IMR-90 (cell line): Measurements from ENCODE around the gene PDE11A. TPM values are rescaled to one million over a fixed set of nuclear protein-coding genes. Genes with fewer than 3 reads are reported as not detected.

ENCODE experiments used
- ATAC-seq: fragments of 200-7000 bp; cut with Tn5 transposase; 2 replicates; pipeline ENCODE4 v1.9.1; 2020; ENCODE audit warnings: low read depth, mild to moderate bottlenecking, moderate library complexity
- BruUV-seq: library from RNA; stranded (reverse); fragments of 400-500 nt; replicated peaks from 2 replicates; lab custom pipeline; 2021; lab: Mats Ljungman, UMichigan
- CTCF ChIA-PET: fragments of 300-600 bp; formaldehyde crosslinking; extraction: SDS; loops from one replicate; lab custom pipeline; 2021; ENCODE audit warnings: antibody characterized with exemption; lab: Yijun Ruan, JAX
- POLR2A ChIA-PET: fragments of 300-600 bp; sonication (Branson Sonifier 250); formaldehyde crosslinking; loops from one replicate; lab custom pipeline; 2022; ENCODE audit warnings: antibody characterized with exemption; ENCODE audit not compliant: unreplicated experiment; lab: Charles Lee
- DNase-seq: peaks from one replicate; pipeline ENCODE4 v3.0.0; 2013
- H2AFZ ChIP-seq: replicated peaks from 2 replicates; pipeline ENCODE3; 2013; ENCODE audit warnings: low read length, mild to moderate bottlenecking; ENCODE audit not compliant: poor library complexity
- H2AK5ac ChIP-seq: 2 replicates; pipeline ENCODE4 v1.6.1; 2013; ENCODE audit warnings: low read depth, low read length, inconsistent platforms
- H2AK9ac ChIP-seq: replicated peaks from 2 replicates; pipeline ENCODE3; 2013; ENCODE audit warnings: mild to moderate bottlenecking, low read depth, low read length, moderate library complexity; ENCODE audit not compliant: poor library complexity
- H2BK120ac ChIP-seq: 2 replicates; pipeline ENCODE4 v1.6.1; 2013; ENCODE audit warnings: low read depth, low read length, inconsistent platforms
- H2BK15ac ChIP-seq: 3 replicates; pipeline ENCODE4 v1.6.1; 2013; ENCODE audit warnings: low read depth, low read length, inconsistent platforms
- H2BK20ac ChIP-seq: 2 replicates; pipeline ENCODE4 v1.6.1; 2013; ENCODE audit warnings: low read depth, mild to moderate bottlenecking, inconsistent platforms, low read length, moderate library complexity
- H2BK5ac ChIP-seq: 2 replicates; pipeline ENCODE4 v1.6.1; 2013; ENCODE audit warnings: mild to moderate bottlenecking, low read depth, low read length, inconsistent platforms; ENCODE audit not compliant: poor library complexity, severe bottlenecking
- H3K14ac ChIP-seq: replicated peaks from 2 replicates; pipeline ENCODE4 v1.6.1; 2013; ENCODE audit warnings: low read depth, low read length, inconsistent platforms
- H3K18ac ChIP-seq: 2 replicates; pipeline ENCODE4 v1.6.1; 2013; ENCODE audit warnings: low read depth, low read length, control low read depth
- H3K23ac ChIP-seq: 2 replicates; pipeline ENCODE4 v1.6.1; 2013; ENCODE audit warnings: low read depth, low read length, inconsistent platforms
- H3K27ac ChIP-seq: 2 replicates; pipeline ENCODE4 v1.5.1; 2013; ENCODE audit warnings: mild to moderate bottlenecking, control low read depth, low read length; ENCODE audit not compliant: insufficient read depth
- H3K27me3 ChIP-seq: 2 replicates; pipeline ENCODE4 v1.6.1; 2013; ENCODE audit warnings: low read length; ENCODE audit not compliant: control insufficient read depth, insufficient read depth
- H3K36me3 ChIP-seq: 2 replicates; pipeline ENCODE4 v1.6.1; 2013; ENCODE audit warnings: low read length, mixed read lengths; ENCODE audit not compliant: control insufficient read depth, insufficient read depth
- H3K4ac ChIP-seq: 2 replicates; pipeline ENCODE4 v1.6.1; 2013; ENCODE audit warnings: low read depth, low read length, inconsistent platforms
- H3K4me1 ChIP-seq: 2 replicates; pipeline ENCODE4 v1.6.1; 2013; ENCODE audit warnings: low read length, mixed read lengths; ENCODE audit not compliant: control insufficient read depth, insufficient read depth
- H3K4me2 ChIP-seq: 2 replicates; pipeline ENCODE4 v1.6.1; 2013; ENCODE audit warnings: low read depth, mild to moderate bottlenecking, control low read depth, low read length, moderate library complexity
- H3K4me3 ChIP-seq: 2 replicates; pipeline ENCODE4 v1.5.1; 2013; ENCODE audit warnings: low read depth, mild to moderate bottlenecking, control low read depth, low read length, moderate library complexity; ENCODE audit not compliant: insufficient read depth
- H3K56ac ChIP-seq: 2 replicates; pipeline ENCODE4 v1.6.1; 2013; ENCODE audit warnings: low read length, inconsistent platforms; ENCODE audit not compliant: insufficient read depth; ENCODE audit errors: extremely low read depth
- H3K79me1 ChIP-seq, 2 experiments: 2 replicates each; pipeline ENCODE4 v1.6.1; 2013; ENCODE audit warnings: low read length in 2 of 2, inconsistent platforms in 1 of 2, low read depth in 1 of 2
- H3K9ac ChIP-seq: 2 replicates; pipeline ENCODE4 v1.6.1; 2013; ENCODE audit warnings: low read depth, low read length, control low read depth
- H3K9me1 ChIP-seq: 2 replicates; pipeline ENCODE4 v1.6.1; 2013; ENCODE audit warnings: low read length, inconsistent platforms; ENCODE audit not compliant: insufficient read depth
- H3K9me3 ChIP-seq: 2 replicates; pipeline ENCODE4 v1.6.1; 2013; ENCODE audit warnings: low read length; ENCODE audit not compliant: control insufficient read depth, insufficient read depth
- H4K20me1 ChIP-seq: 2 replicates; pipeline ENCODE4 v1.6.1; 2013; ENCODE audit warnings: low read length, inconsistent platforms; ENCODE audit not compliant: insufficient read depth
- H4K5ac ChIP-seq: 2 replicates; pipeline ENCODE4 v1.6.1; 2013; ENCODE audit warnings: mild to moderate bottlenecking, low read depth, low read length, control low read depth
- H4K8ac ChIP-seq, 2 experiments: 2 replicates each; pipeline ENCODE4 v1.6.1; 2013; ENCODE audit warnings: low read depth in 2 of 2, low read length in 2 of 2, control low read depth in 1 of 2, inconsistent platforms in 1 of 2
- H4K91ac ChIP-seq: 2 replicates; pipeline ENCODE4 v1.6.1; 2013; ENCODE audit warnings: low read depth, low read length, inconsistent platforms; ENCODE audit not compliant: insufficient read depth
- BHLHE40 ChIP-seq: fragments of 150-350 bp; IDR thresholded peaks from 2 replicates; pipeline ENCODE4 v1.6.1; 2016; ENCODE audit warnings: mild to moderate bottlenecking, low read depth, low read length
- CEBPB ChIP-seq: IDR thresholded peaks from 2 replicates; pipeline ENCODE4 v1.6.1; 2012; ENCODE audit warnings: low read depth, low read length, improper control_type of control experiment
- CHD1 ChIP-seq: IDR thresholded peaks from 2 replicates; pipeline ENCODE4 v1.6.1; 2012; ENCODE audit warnings: low read depth, low read length, improper control_type of control experiment
- FOS ChIP-seq: fragments of 150-350 bp; IDR thresholded peaks from 2 replicates; pipeline ENCODE4 v1.6.1; 2016; ENCODE audit warnings: low read depth, low read length
- MAZ ChIP-seq: IDR thresholded peaks from 2 replicates; pipeline ENCODE4 v1.6.1; 2012; ENCODE audit warnings: low read depth, mild to moderate bottlenecking, low read length, improper control_type of control experiment, moderate library complexity, borderline replicate concordance
- MXI1 ChIP-seq: IDR thresholded peaks from 2 replicates; pipeline ENCODE4 v1.6.1; 2012; ENCODE audit warnings: low read depth, mild to moderate bottlenecking, low read length, moderate library complexity, borderline replicate concordance
- RAD21 ChIP-seq: IDR thresholded peaks from 2 replicates; pipeline ENCODE4 v1.6.1; 2012; ENCODE audit warnings: low read length, improper control_type of control experiment
- RCOR1 ChIP-seq: IDR thresholded peaks from 2 replicates; pipeline ENCODE4 v1.6.1; 2012; ENCODE audit warnings: mild to moderate bottlenecking, low read length, improper control_type of control experiment; ENCODE audit not compliant: insufficient replicate concordance
- SMC3 ChIP-seq: fragments of 150-350 bp; IDR thresholded peaks from 2 replicates; pipeline ENCODE4 v1.6.1; 2016; ENCODE audit warnings: low read depth, mild to moderate bottlenecking, antibody characterized with exemption, low read length, moderate library complexity
- WGBS, 2 experiments: methylation state at CpG; one replicate each; pipeline versions ENCODE4 v1.1.5 to v1.1.7; 2013; ENCODE audit warnings: missing lambda C conversion rate in 2 of 2; ENCODE audit not compliant: insufficient read length in 1 of 2; ENCODE audit errors: extremely low coverage in 2 of 2; 5-methylcytosine and 5-hydroxymethylcytosine counted together
- dilution Hi-C: fragments of 300-500 bp; cut with HindIII; formaldehyde crosslinking; loops from one replicate; pipeline ENCODE4 v1.14.3; 2018; ENCODE audit warnings: low sequenced_read_pairs; ENCODE audit not compliant: unreplicated experiment
- in situ Hi-C: fragments of 300-500 bp; cut with MboI; formaldehyde crosslinking; loops from 3 replicates; pipeline ENCODE4 v1.14.3; 2019; ENCODE audit warnings: low sequenced_read_pairs, inconsistent platforms, mixed read lengths
- intact Hi-C: fragments of 100-400 bp; cut with micrococcal nuclease; formaldehyde crosslinking; loops from 2 replicates; pipeline ENCODE4 v1.10.0; 2022
- polyA plus RNA-seq, 3 experiments: library from polyadenylated mRNA; depleted of rRNA; stranded (reverse); fragments of >200 nt; gene quantifications; 2 replicates each; pipeline ENCODE4 v1.2.3, GENCODE V29; 2012; ENCODE audit warnings: low replicate concordance in 1 of 3
- total RNA-seq: library from RNA; depleted of rRNA; stranded (reverse); fragments of >200 nt; gene quantifications from 2 replicates; pipeline ENCODE4 v1.2.3, GENCODE V29; 2012
- TF ChIP-seq, protein P1 (sequence below): fragments of 150-350 bp; IDR thresholded peaks from 2 replicates; pipeline ENCODE4 v1.6.1; 2016; ENCODE audit warnings: low read depth, mild to moderate bottlenecking, low read length, moderate library complexity, borderline replicate concordance
- TF ChIP-seq, protein P2 (sequence below): fragments of 150-350 bp; IDR thresholded peaks from 2 replicates; pipeline ENCODE4 v1.6.1; 2017; ENCODE audit warnings: mild to moderate bottlenecking, antibody characterized with exemption, low read length, low read depth
- TF ChIP-seq, protein P3 (sequence below): conservative IDR thresholded peaks from 2 replicates; pipeline ENCODE4 v1.5.1; 2012; ENCODE audit warnings: mild to moderate bottlenecking, low read depth, low read length, improper control_type of control experiment

Gene PDE11A
- total and polyA plus RNA-seq, 2 of the 4 experiments (the other 2 are of a cell fraction), result 0.21 to 0.72 TPM

DNA sequence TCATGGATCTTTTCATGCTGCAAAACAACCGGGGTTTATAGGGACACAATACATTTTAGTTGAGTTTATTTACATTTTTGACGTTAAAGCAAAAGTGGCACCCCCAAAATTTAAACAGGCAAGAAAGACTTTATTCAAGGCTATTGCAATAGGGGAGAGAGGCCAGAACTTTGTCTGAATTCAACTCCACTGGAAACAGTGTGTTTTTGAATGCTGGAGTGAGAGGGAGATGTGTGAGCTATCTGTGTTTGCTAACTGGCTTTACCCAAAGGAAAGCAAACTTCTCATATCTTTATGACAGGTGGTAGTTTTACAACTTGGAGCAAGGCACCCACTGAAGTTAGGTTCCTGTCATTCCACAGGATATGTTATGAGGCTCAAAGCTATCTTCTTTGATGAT, 472.6 kb downstream of the PDE11A start:
- CTCF ChIA-PET, result no interaction called here

More for the DNA sequence above, 472.6 kb downstream of the PDE11A start:
- peaks cover 14% of the 10 kb centered on the region for H3K27me3 ChIP-seq
- no peak overlapping the region for H2BK5ac ChIP-seq
- no peak overlapping the region for H3K14ac ChIP-seq
- dilution Hi-C loops (no loop called here), intact Hi-C loops (loop anchor here (1.0 to 10.0 kb wide), 4 partner anchors 30 to 335 kb away; partner anchors contain the start of gene NFE2L2), in situ Hi-C loops (loop anchor here (10.0 kb wide), 3 partner anchors 105 to 435 kb away; no protein-coding TSS in a partner anchor)
- no peak overlapping the region for H3K9ac ChIP-seq
- TF ChIP-seq SMC3 (no peak), RCOR1 (no peak), FOS (no peak), CHD1 (no peak), CEBPB (no peak), BHLHE40 (no peak), MAZ (no peak), MXI1 (no peak), RAD21 (no peak)
- TF ChIP-seq, protein P1, sequence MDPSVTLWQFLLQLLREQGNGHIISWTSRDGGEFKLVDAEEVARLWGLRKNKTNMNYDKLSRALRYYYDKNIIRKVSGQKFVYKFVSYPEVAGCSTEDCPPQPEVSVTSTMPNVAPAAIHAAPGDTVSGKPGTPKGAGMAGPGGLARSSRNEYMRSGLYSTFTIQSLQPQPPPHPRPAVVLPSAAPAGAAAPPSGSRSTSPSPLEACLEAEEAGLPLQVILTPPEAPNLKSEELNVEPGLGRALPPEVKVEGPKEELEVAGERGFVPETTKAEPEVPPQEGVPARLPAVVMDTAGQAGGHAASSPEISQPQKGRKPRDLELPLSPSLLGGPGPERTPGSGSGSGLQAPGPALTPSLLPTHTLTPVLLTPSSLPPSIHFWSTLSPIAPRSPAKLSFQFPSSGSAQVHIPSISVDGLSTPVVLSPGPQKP, result no peak
- TF ChIP-seq, protein P2, sequence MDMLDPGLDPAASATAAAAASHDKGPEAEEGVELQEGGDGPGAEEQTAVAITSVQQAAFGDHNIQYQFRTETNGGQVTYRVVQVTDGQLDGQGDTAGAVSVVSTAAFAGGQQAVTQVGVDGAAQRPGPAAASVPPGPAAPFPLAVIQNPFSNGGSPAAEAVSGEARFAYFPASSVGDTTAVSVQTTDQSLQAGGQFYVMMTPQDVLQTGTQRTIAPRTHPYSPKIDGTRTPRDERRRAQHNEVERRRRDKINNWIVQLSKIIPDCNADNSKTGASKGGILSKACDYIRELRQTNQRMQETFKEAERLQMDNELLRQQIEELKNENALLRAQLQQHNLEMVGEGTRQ, result no peak
- TF ChIP-seq, protein P3, sequence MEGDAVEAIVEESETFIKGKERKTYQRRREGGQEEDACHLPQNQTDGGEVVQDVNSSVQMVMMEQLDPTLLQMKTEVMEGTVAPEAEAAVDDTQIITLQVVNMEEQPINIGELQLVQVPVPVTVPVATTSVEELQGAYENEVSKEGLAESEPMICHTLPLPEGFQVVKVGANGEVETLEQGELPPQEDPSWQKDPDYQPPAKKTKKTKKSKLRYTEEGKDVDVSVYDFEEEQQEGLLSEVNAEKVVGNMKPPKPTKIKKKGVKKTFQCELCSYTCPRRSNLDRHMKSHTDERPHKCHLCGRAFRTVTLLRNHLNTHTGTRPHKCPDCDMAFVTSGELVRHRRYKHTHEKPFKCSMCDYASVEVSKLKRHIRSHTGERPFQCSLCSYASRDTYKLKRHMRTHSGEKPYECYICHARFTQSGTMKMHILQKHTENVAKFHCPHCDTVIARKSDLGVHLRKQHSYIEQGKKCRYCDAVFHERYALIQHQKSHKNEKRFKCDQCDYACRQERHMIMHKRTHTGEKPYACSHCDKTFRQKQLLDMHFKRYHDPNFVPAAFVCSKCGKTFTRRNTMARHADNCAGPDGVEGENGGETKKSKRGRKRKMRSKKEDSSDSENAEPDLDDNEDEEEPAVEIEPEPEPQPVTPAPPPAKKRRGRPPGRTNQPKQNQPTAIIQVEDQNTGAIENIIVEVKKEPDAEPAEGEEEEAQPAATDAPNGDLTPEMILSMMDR, result no peak
- WGBS, 2 experiments, result no CpG with 5 or more reads among the region's 2 CpGs
- no peaks in the 10 kb centered on the region for H3K9me1 ChIP-seq
- H3K4ac ChIP-seq, result no peak overlapping the region
- no peak overlapping the region for H4K91ac ChIP-seq
- DNase-seq (no peak), ATAC-seq (no peak)
- H3K27ac ChIP-seq, result no peak overlapping the region
- no peak overlapping the region for H3K4me3 ChIP-seq
- BruUV-seq, result no TSS peak
- H2AK9ac ChIP-seq, result no peak overlapping the region
- H2AK5ac ChIP-seq, result no peak overlapping the region
- H3K56ac ChIP-seq, result no peak overlapping the region
- no peak overlapping the region for H3K23ac ChIP-seq
- no peaks in the 10 kb centered on the region for H3K36me3 ChIP-seq
- POLR2A ChIA-PET, result no interaction called here
- H4K20me1 ChIP-seq, result no peaks in the 10 kb centered on the region
- peaks cover 2% of the 10 kb centered on the region; the same call in 1 of the 2 replicates for H3K4me1 ChIP-seq
- H4K8ac ChIP-seq, result no peak overlapping the region
- no peaks in the 10 kb centered on the region for H3K9me3 ChIP-seq
- no peak overlapping the region for H2BK20ac ChIP-seq
- H4K5ac ChIP-seq, result no peak overlapping the region
- H2AFZ ChIP-seq, result no peak overlapping the region
- no peaks in the 10 kb centered on the region for H3K79me1 ChIP-seq
- H2BK15ac ChIP-seq, result no peak overlapping the region
- no peak overlapping the region for H2BK120ac ChIP-seq
- H3K18ac ChIP-seq, result no peak overlapping the region
- H3K4me2 ChIP-seq, result no peak overlapping the region
